ENCODE measurements around the gene GYS1.

DNA sequence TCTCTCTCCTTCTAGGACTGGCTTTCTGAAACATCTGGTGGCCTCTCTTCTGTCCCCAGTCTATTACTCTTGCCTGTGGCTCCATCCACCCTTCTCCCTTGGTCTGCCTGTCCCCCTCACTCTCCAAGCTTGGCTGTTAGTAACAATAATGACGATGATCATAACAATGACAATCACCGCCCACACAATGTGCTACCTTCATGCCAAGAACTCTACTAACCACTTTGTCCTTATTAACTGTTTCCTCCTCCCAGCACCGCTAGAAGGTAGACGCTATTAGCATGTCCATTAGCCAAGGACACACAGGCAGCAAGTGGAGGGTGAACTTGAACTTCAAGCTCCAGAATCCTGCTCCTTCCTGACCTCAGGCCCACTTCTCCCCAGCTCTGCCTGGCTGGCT lies 2.7 kb downstream of the GYS1 start:
- TF ChIP-seq POLR2A (IDR thresholded peaks at IDR 0.05) = no peak
- TF ChIP-seq, protein P1, sequence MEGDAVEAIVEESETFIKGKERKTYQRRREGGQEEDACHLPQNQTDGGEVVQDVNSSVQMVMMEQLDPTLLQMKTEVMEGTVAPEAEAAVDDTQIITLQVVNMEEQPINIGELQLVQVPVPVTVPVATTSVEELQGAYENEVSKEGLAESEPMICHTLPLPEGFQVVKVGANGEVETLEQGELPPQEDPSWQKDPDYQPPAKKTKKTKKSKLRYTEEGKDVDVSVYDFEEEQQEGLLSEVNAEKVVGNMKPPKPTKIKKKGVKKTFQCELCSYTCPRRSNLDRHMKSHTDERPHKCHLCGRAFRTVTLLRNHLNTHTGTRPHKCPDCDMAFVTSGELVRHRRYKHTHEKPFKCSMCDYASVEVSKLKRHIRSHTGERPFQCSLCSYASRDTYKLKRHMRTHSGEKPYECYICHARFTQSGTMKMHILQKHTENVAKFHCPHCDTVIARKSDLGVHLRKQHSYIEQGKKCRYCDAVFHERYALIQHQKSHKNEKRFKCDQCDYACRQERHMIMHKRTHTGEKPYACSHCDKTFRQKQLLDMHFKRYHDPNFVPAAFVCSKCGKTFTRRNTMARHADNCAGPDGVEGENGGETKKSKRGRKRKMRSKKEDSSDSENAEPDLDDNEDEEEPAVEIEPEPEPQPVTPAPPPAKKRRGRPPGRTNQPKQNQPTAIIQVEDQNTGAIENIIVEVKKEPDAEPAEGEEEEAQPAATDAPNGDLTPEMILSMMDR (IDR thresholded peaks at IDR 0.05) = no peak
